Ishikawa (cell line): ENCODE data around the gene CFAP61.

Source experiments
- CEBPB ChIP-seq: IDR thresholded peaks from 2 replicates; pipeline ENCODE4 v1.6.1; 2012
- CREB1 ChIP-seq: IDR thresholded peaks from 2 replicates; pipeline ENCODE4 v1.6.1; 2012; ENCODE audit warnings: low read depth
- EGR1 ChIP-seq: IDR thresholded peaks from 2 replicates; pipeline ENCODE4 v1.6.1; 2012
- EP300 ChIP-seq: IDR thresholded peaks from 2 replicates; pipeline ENCODE4 v1.6.1; 2012; ENCODE audit warnings: borderline replicate concordance
- FOXM1 ChIP-seq: IDR thresholded peaks from 2 replicates; pipeline ENCODE4 v1.6.1; 2012; ENCODE audit warnings: low read depth, borderline replicate concordance
- MAX ChIP-seq: IDR thresholded peaks from 2 replicates; pipeline ENCODE4 v1.6.1; 2012
- NFIC ChIP-seq: IDR thresholded peaks from 2 replicates; pipeline ENCODE4 v1.6.1; 2012
- RAD21 ChIP-seq: IDR thresholded peaks from 2 replicates; pipeline ENCODE4 v1.6.1; 2012; ENCODE audit warnings: low read depth
- REST ChIP-seq: IDR thresholded peaks from 2 replicates; pipeline ENCODE4 v1.6.1; 2012; ENCODE audit warnings: low read depth, mild to moderate bottlenecking
- TAF1 ChIP-seq: IDR thresholded peaks from 2 replicates; pipeline ENCODE4 v1.6.1; 2012; ENCODE audit warnings: low read depth, mild to moderate bottlenecking
- TCF12 ChIP-seq: IDR thresholded peaks from 2 replicates; pipeline ENCODE4 v1.6.1; 2012; ENCODE audit warnings: low read depth
- TEAD4 ChIP-seq: IDR thresholded peaks from 2 replicates; pipeline ENCODE4 v1.6.1; 2012
- USF1 ChIP-seq: IDR thresholded peaks from 2 replicates; pipeline ENCODE4 v1.6.1; 2012
- YY1 ChIP-seq: IDR thresholded peaks from 2 replicates; pipeline ENCODE4 v1.6.1; 2012; ENCODE audit warnings: low read depth
- ZBTB7A ChIP-seq: IDR thresholded peaks from 2 replicates; pipeline ENCODE4 v1.6.1; 2012; ENCODE audit warnings: low read depth

CFAP61 gene

GRCh38 chr20:20233041-20233514, 180.7 kb downstream of the CFAP61 start:
- no peak for TF ChIP-seq YY1
- TF ChIP-seq MAX, result no peak
- TF ChIP-seq TAF1, result no peak
- TF ChIP-seq CREB1, result no peak
- no peak for TF ChIP-seq FOXM1
- TF ChIP-seq ZBTB7A, result no peak
- TF ChIP-seq EGR1, result no peak
- TF ChIP-seq TCF12, result no peak
- TF ChIP-seq TEAD4, result no peak
- TF ChIP-seq EP300, result no peak
- no peak for TF ChIP-seq RAD21

GRCh38 chr20:20235681-20236080, 183.3 kb downstream of the CFAP61 start:
- TF ChIP-seq MAX (no peak), CEBPB (no peak), USF1 (no peak), NFIC (no peak), TCF12 (no peak), ZBTB7A (no peak), CREB1 (no peak), YY1 (no peak), EP300 (no peak), FOXM1 (no peak)

GRCh38 chr20:20237093-20237959, 185.0 kb downstream of the CFAP61 start:
- no peak for TF ChIP-seq USF1
- TF ChIP-seq RAD21, result peak; percentile 59

GRCh38 chr20:20241976-20242375, 189.6 kb downstream of the CFAP61 start:
- TF ChIP-seq CREB1 (no peak), FOXM1 (no peak), CEBPB (no peak), TAF1 (no peak), EP300 (no peak), ZBTB7A (no peak), MAX (no peak), NFIC (no peak), YY1 (no peak), EGR1 (no peak), TEAD4 (no peak), REST (no peak)

GRCh38 chr20:20246996-20247633, 194.8 kb downstream of the CFAP61 start:
- TF ChIP-seq USF1, result no peak
- no peak for TF ChIP-seq YY1
- TF ChIP-seq TAF1, result no peak
- no peak for TF ChIP-seq FOXM1
- TF ChIP-seq CEBPB, result no peak
- TF ChIP-seq EP300, result no peak
- TF ChIP-seq RAD21, result no peak
- no peak for TF ChIP-seq NFIC
- no peak for TF ChIP-seq TEAD4
- no peak for TF ChIP-seq MAX
- no peak for TF ChIP-seq EGR1
- TF ChIP-seq ZBTB7A, result no peak

GRCh38 chr20:20248620-20249200, 196.4 kb downstream of the CFAP61 start:
- no peak for TF ChIP-seq FOXM1
- no peak for TF ChIP-seq CEBPB
- TF ChIP-seq RAD21, result no peak
- TF ChIP-seq NFIC, result no peak
- no peak for TF ChIP-seq MAX
- TF ChIP-seq TAF1, result no peak
- TF ChIP-seq REST, result no peak
- TF ChIP-seq TCF12, result no peak
- TF ChIP-seq USF1, result no peak
- no peak for TF ChIP-seq ZBTB7A
- no peak for TF ChIP-seq EP300
- TF ChIP-seq TEAD4, result no peak
- no peak for TF ChIP-seq CREB1
- no peak for TF ChIP-seq EGR1
